IPS-15b (cell line): Measurements from ENCODE around the gene SPNS3.

Source experiments
- H3K27me3 ChIP-seq: one replicate; pipeline ENCODE4 v1.6.1; 2013; ENCODE audit warnings: low read length; ENCODE audit not compliant: control insufficient read depth, insufficient read depth
- H3K36me3 ChIP-seq: one replicate; pipeline ENCODE4 v1.6.1; 2013; ENCODE audit warnings: low read length; ENCODE audit not compliant: control insufficient read depth, insufficient read depth
- H3K4me1 ChIP-seq: one replicate; pipeline ENCODE4 v1.6.1; 2013; ENCODE audit warnings: mild to moderate bottlenecking, low read length; ENCODE audit not compliant: control insufficient read depth, insufficient read depth
- H3K4me3 ChIP-seq: one replicate; pipeline ENCODE4 v1.5.1; 2013; ENCODE audit warnings: low read depth, low read length
- H3K9ac ChIP-seq: one replicate; pipeline ENCODE4 v1.6.1; 2013; ENCODE audit warnings: low read depth, mild to moderate bottlenecking, low read length
- H3K9me3 ChIP-seq: one replicate; pipeline ENCODE4 v1.6.1; 2013; ENCODE audit warnings: mild to moderate bottlenecking, low read length; ENCODE audit not compliant: control insufficient read depth, insufficient read depth

SPNS3 gene

GRCh38 chr17:4433515-4434031 is at the start of gene SPNS3:
SPNS3 (plus strand) TSS chr17:4433940; CDS start chr17:4433968, 28 bp downstream.
- Histone ChIP-seq H3K9me3 (no peaks in the 10 kb centered on the region), H3K9ac (no peak within 1 kb of the TSS), H3K27me3 (no peaks in the 10 kb centered on the region), H3K36me3 (no peaks in the 10 kb centered on the region), H3K4me1 (no peaks in the 10 kb centered on the region), H3K4me3 (no peak within 1 kb of the TSS)

- no peak overlapping the region for H3K4me3 ChIP-seq
Observed at GRCh38 chr17:4386406-4386805, 47.3 kb upstream of the SPNS3 start.

GRCh38 chr17:4387137-4387536 is 46.6 kb upstream of the SPNS3 start:
- peaks cover 3% of the 10 kb centered on the region for H3K4me1 ChIP-seq

More at GRCh38 chr17:4386406-4386805, 47.3 kb upstream of the SPNS3 start:
- no peaks in the 10 kb centered on the region for H3K27me3 ChIP-seq
- no peaks in the 10 kb centered on the region for H3K36me3 ChIP-seq
- no peak overlapping the region for H3K9ac ChIP-seq
- peaks cover 3% of the 10 kb centered on the region for H3K4me1 ChIP-seq
- no peaks in the 10 kb centered on the region for H3K9me3 ChIP-seq

GRCh38 chr17:4389079-4389478 is 44.7 kb upstream of the SPNS3 start:
- H3K9me3 ChIP-seq = no peaks in the 10 kb centered on the region
- no peaks in the 10 kb centered on the region for H3K36me3 ChIP-seq
- H3K4me3 ChIP-seq = no peak overlapping the region
- H3K4me1 ChIP-seq = peaks cover 9% of the 10 kb centered on the region
- no peak overlapping the region for H3K9ac ChIP-seq
- no peaks in the 10 kb centered on the region for H3K27me3 ChIP-seq

More at GRCh38 chr17:4387137-4387536, 46.6 kb upstream of the SPNS3 start:
- Histone ChIP-seq H3K27me3 (no peaks in the 10 kb centered on the region), H3K4me3 (no peak overlapping the region), H3K9me3 (no peaks in the 10 kb centered on the region), H3K36me3 (no peaks in the 10 kb centered on the region), H3K9ac (no peak overlapping the region)

- H3K9ac ChIP-seq = peak overlapping the region; percentile 37
- no peak overlapping the region for H3K4me3 ChIP-seq
- H3K4me1 ChIP-seq = peaks cover 16% of the 10 kb centered on the region
Observed at GRCh38 chr17:4393806-4394205, 39.9 kb upstream of the SPNS3 start.

DNA sequence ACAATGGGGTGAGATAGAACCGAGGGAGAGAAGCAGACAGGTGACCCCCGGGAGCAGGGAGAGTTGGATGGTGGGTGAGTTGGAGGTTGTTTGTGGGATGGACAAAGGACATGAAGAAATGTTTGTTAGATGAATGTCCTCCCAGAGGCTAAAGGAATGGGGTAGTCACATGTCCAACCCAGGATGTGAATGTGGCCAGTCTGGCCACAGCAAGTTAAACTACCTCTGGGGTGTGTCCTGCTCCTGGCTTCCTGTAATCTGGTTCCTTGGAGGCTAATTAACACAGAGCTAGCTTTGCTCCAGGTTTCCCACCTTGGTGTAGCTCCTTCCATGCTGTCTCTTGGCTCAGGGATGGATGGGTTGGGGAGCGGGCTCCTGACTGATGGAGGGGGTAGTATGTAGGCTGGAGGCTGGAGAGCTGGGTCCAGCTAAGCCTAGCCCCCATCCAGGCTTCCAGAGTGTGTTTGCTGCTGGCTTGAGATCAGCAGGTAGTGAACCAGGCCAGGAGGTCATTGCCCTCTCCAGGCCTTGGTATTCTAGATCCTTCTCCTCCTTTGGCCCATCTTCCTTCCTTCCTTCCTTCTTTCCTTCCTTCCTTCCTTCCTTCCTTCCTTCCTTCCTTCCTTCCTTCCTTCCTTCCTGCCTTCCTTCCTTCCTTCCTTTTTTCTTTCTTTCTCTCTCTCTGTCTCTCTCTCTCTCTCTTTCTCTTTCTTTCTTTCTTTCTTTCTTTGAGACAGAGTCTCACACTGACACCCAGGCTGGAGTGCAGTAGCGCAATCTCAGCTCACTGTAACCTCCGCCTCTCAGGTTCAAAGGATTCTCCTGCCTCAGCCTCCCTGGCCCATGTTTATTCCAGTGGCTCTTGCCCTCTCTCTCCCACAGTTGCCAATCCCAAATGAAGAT is 39.3 kb upstream of the SPNS3 start:
- no peaks in the 10 kb centered on the region for H3K36me3 ChIP-seq
- H3K4me1 ChIP-seq = peaks cover 16% of the 10 kb centered on the region
- no peaks in the 10 kb centered on the region for H3K27me3 ChIP-seq
- peak overlapping the region; percentile 37 for H3K9ac ChIP-seq
- no peak overlapping the region for H3K4me3 ChIP-seq
- no peaks in the 10 kb centered on the region for H3K9me3 ChIP-seq

More at GRCh38 chr17:4393806-4394205, 39.9 kb upstream of the SPNS3 start:
- Histone ChIP-seq H3K27me3 (no peaks in the 10 kb centered on the region), H3K36me3 (no peaks in the 10 kb centered on the region), H3K9me3 (no peaks in the 10 kb centered on the region)

DNA sequence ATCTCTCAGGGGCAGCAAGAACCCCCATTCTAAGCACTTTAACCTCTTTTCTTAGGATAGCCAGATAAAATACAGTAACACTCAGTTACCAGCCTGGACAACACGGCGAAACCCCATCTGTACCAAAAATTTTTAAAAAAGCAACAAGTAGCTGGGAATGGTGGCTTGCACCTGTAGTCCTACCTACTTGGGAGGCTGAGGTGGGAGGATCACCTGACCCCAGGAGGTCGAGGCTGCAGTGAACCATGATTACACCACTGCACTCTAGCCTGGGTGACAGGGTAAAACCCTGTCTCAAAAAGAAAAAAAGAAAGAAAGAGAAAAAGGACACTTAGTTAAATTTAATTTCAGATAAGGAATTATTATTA is 38.6 kb upstream of the SPNS3 start:
- Histone ChIP-seq H3K9me3 (no peaks in the 10 kb centered on the region), H3K4me1 (peaks cover 16% of the 10 kb centered on the region), H3K27me3 (no peaks in the 10 kb centered on the region), H3K4me3 (no peak overlapping the region), H3K36me3 (no peaks in the 10 kb centered on the region), H3K9ac (no peak overlapping the region)

DNA sequence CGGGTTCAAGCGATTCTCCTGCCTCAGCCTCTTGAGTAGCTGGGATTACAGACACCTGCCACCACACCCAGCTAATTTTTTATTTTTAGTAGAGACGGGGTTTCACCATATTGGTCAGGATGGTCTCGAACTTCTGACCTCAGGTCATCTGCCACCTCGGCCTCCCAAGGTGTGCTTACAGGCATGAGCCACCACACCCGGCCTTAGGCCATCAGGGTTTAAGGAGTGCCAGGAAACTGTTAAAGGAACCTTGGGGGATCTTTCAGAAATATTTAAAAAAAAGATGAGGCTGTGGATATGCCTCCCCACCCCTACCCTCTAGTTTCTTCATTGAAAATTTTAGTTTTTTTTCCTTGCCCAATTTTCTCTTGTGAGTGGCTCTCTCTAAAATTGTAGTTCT is 35.9 kb upstream of the SPNS3 start:
- no peak overlapping the region for H3K9ac ChIP-seq
- H3K9me3 ChIP-seq = no peaks in the 10 kb centered on the region
- H3K4me1 ChIP-seq = peaks cover 16% of the 10 kb centered on the region
- H3K36me3 ChIP-seq = no peaks in the 10 kb centered on the region
- no peaks in the 10 kb centered on the region for H3K27me3 ChIP-seq
- no peak overlapping the region for H3K4me3 ChIP-seq

GRCh38 chr17:4405038-4405669 is 28.6 kb upstream of the SPNS3 start:
- H3K27me3 ChIP-seq = no peaks in the 10 kb centered on the region
- H3K9ac ChIP-seq = no peak overlapping the region
- H3K9me3 ChIP-seq = no peaks in the 10 kb centered on the region
- H3K36me3 ChIP-seq = no peaks in the 10 kb centered on the region
- H3K4me1 ChIP-seq = no peaks in the 10 kb centered on the region
- no peak overlapping the region for H3K4me3 ChIP-seq

GRCh38 chr17:4405699-4406098 is 28.0 kb upstream of the SPNS3 start:
- Histone ChIP-seq H3K9ac (no peak overlapping the region), H3K27me3 (no peaks in the 10 kb centered on the region), H3K4me3 (no peak overlapping the region), H3K9me3 (no peaks in the 10 kb centered on the region), H3K36me3 (no peaks in the 10 kb centered on the region), H3K4me1 (no peaks in the 10 kb centered on the region)

DNA sequence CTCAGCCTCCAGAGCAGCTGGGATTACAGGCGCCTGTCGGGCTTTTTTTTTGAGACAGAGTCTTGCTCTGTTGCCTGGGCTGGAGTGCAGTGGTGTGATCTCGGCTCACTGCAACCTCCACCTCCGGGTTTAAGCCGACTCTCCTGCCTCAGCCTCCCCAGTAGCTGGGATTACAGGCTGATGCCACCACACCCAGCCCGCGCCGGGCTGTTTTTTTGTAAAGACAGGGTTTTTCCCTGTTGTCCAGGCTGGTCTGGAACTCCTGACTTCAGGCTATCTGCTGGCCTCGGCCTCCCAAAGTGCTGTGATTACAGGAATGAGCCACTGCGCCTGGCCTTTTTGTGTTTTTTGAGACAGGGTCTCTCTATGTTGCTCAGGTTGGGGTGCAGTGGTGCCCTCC is 27.4 kb upstream of the SPNS3 start:
- H3K4me1 ChIP-seq = no peaks in the 10 kb centered on the region
- no peaks in the 10 kb centered on the region for H3K27me3 ChIP-seq
- H3K36me3 ChIP-seq = no peaks in the 10 kb centered on the region
- no peaks in the 10 kb centered on the region for H3K9me3 ChIP-seq
- no peak overlapping the region for H3K9ac ChIP-seq
- H3K4me3 ChIP-seq = no peak overlapping the region

DNA sequence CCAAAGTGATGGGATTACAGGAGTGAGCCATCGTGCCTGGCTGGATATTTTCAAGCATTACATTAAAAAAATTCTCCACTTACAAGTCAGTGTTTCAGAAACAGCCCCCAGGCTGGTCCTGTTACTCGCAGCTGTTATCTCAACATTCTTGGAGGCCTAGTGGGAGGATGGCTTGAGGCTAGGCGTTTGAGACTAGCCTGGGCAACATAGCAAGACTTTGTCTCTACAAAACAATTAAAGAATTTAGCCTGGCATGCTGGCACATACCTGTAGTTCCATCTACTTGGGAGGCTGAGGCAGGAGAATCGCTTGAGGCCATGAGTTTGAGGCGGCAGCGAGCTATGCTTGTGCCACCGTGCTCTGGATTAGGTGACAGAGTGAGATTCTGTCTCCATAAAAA is 26.5 kb upstream of the SPNS3 start:
- no peaks in the 10 kb centered on the region for H3K4me1 ChIP-seq
- no peaks in the 10 kb centered on the region for H3K27me3 ChIP-seq
- H3K9me3 ChIP-seq = no peaks in the 10 kb centered on the region
- H3K4me3 ChIP-seq = no peak overlapping the region
- no peaks in the 10 kb centered on the region for H3K36me3 ChIP-seq
- H3K9ac ChIP-seq = no peak overlapping the region
